K562 (cell line): ENCODE results near the gene CAPN2. TPM values are rescaled to one million over a fixed set of nuclear protein-coding genes. Genes with fewer than 3 reads are reported as not detected.

Experiments
- ATF6 ChIP-seq: sonication (generic); formaldehyde crosslinking; IDR thresholded peaks from 2 replicates; pipeline ENCODE4 v1.4.0; 2020; ENCODE audit warnings: mild to moderate bottlenecking, missing genetic modification reagents
- FOXK2 ChIP-seq, 2 experiments: fragments of 450-650 bp; IDR thresholded peaks in 1 of 2; conservative IDR thresholded peaks in 1 of 2; 2 replicates each; pipeline ENCODE4 v1.6.1; 2016; ENCODE audit warnings: low read depth in 2 of 2, mild to moderate bottlenecking in 1 of 2
- FOXP4 ChIP-seq: sonication (generic); formaldehyde crosslinking; IDR thresholded peaks from 2 replicates; pipeline ENCODE4 v1.8.0; 2022; ENCODE audit warnings: mild to moderate bottlenecking, missing genetic modification reagents, borderline replicate concordance
- GABPB1 ChIP-seq: sonication (generic); formaldehyde crosslinking; IDR thresholded peaks from 2 replicates; pipeline ENCODE4 v1.8.0; 2022; ENCODE audit warnings: mild to moderate bottlenecking, missing genetic modification reagents
- NCOR1 ChIP-seq: fragments of 450-650 bp; IDR thresholded peaks from 2 replicates; pipeline ENCODE4 v1.6.1; 2016; ENCODE audit warnings: mild to moderate bottlenecking, moderate library complexity
- POLR2G ChIP-seq: fragments of 200-400 bp; formaldehyde crosslinking; IDR thresholded peaks from 2 replicates; pipeline ENCODE4 v1.6.1; 2017; ENCODE audit warnings: low read depth, mild to moderate bottlenecking, antibody characterized with exemption, low read length, moderate library complexity
- SAP30 ChIP-seq: fragments of 200-600 bp; sonication (generic); IDR thresholded peaks from 2 replicates; pipeline ENCODE4 v1.6.1; 2012; ENCODE audit warnings: borderline replicate concordance, low read depth, mild to moderate bottlenecking, moderate library complexity, low read length, control low read depth, inconsistent platforms; ENCODE audit not compliant: insufficient read depth, poor library complexity, severe bottlenecking
- SUPT5H ChIP-seq: fragments of 450-650 bp; IDR thresholded peaks from 2 replicates; pipeline ENCODE4 v1.6.1; 2016
- TGIF2 ChIP-seq: sonication (generic); formaldehyde crosslinking; IDR thresholded peaks from 2 replicates; pipeline ENCODE4 v1.8.1; 2022; ENCODE audit warnings: mild to moderate bottlenecking, missing genetic modification reagents, moderate library complexity
- THRAP3 ChIP-seq: fragments of 450-650 bp; IDR thresholded peaks from 2 replicates; pipeline ENCODE4 v1.6.1; 2016; ENCODE audit warnings: mild to moderate bottlenecking, inconsistent platforms, borderline replicate concordance
- TSC22D4 ChIP-seq: fragments of 450-650 bp; IDR thresholded peaks from 2 replicates; pipeline ENCODE4 v1.6.1; 2016; ENCODE audit warnings: missing genetic modification characterization, missing biosample characterization, control low read depth
- ZNF184 ChIP-seq: sonication (generic); formaldehyde crosslinking; IDR thresholded peaks from 2 replicates; pipeline ENCODE4 v1.5.0; 2020; ENCODE audit warnings: missing genetic modification reagents
- ZNF398 ChIP-seq: fragments of 250-450 bp; sonication (Bioruptor Pico); IDR thresholded peaks from 2 replicates; pipeline ENCODE4 v1.8.0; 2021; ENCODE audit warnings: moderate library complexity, mild to moderate bottlenecking, inconsistent platforms
- ZNF551 ChIP-seq: fragments of 250-450 bp; sonication (Bioruptor Pico); IDR thresholded peaks from 2 replicates; pipeline ENCODE4 v1.5.0; 2021; ENCODE audit warnings: mild to moderate bottlenecking, moderate library complexity
- ZNF655 ChIP-seq: fragments of 250-450 bp; sonication (Bioruptor Pico); IDR thresholded peaks from 2 replicates; pipeline ENCODE4 v1.5.0; 2021
- ZNF668 ChIP-seq: fragments of 250-450 bp; sonication (Bioruptor Pico); IDR thresholded peaks from 2 replicates; pipeline ENCODE4 v1.8.0; 2022; ENCODE audit warnings: mild to moderate bottlenecking, inconsistent platforms
- ZZZ3 ChIP-seq: fragments of 450-650 bp; IDR thresholded peaks from 2 replicates; pipeline ENCODE4 v1.6.1; 2016; ENCODE audit warnings: antibody characterized with exemption, mild to moderate bottlenecking, moderate library complexity
- polyA plus RNA-seq, 8 experiments: library from polyadenylated mRNA; depleted of rRNA in 4 of 8; stranded (reverse) in 5 of 8; unstranded in 3 of 8; fragments of >200 nt; fragmentation: Nextera tagmentation in 2 of 8; fragmentation: Illumina TruSeq in 1 of 8; extraction: Ambion mirVana in 2 of 8; extraction: Trizol in 1 of 8; gene quantifications; 2 replicates each; pipeline versions ENCODE4 v1.2.1 to v1.2.3, GENCODE V29; 2011 to 2014; ENCODE audit warnings: inconsistent platforms in 1 of 8, missing spikeins in 1 of 8
- total RNA-seq, 7 experiments: library from RNA; depleted of rRNA in 6 of 7; stranded (reverse); fragments of >200 nt in 6 of 7; fragmentation: Illumina TruSeq in 2 of 7; extraction: Trizol in 2 of 7; gene quantifications; 2 replicates each; pipeline versions ENCODE4 v1.2.1 to v1.2.3, GENCODE V29; 2011 to 2021; ENCODE audit warnings: low replicate concordance in 1 of 7

The CAPN2 gene
- total and polyA plus RNA-seq, 9 of the 15 experiments (the other 6 are each of a cell fraction or from before 2014, with no cell fraction given): 24.6 to 157 (median 101) TPM

- TF ChIP-seq ATF6 (CRISPR knock-in tag) (no peak), POLR2G (no peak), ZNF655 (CRISPR knock-in tag) (no peak), TGIF2 (CRISPR knock-in tag) (no peak), FOXK2 (conservative IDR thresholded peaks at IDR 0.05 in 1 of 2, IDR thresholded peaks at IDR 0.05 in 1 of 2; ENCODE audit: low read depth in 2 of 2) (no peak), ZNF398 (CRISPR knock-in tag) (peak; percentile 83), ZNF184 (no peak), ZZZ3 (no peak), SAP30 (no peak), ZNF668 (CRISPR knock-in tag) (peak; percentile 97), NCOR1 (no peak), SUPT5H (no peak), THRAP3 (no peak), ZNF551 (no peak), TSC22D4 (tag) (no peak), FOXP4 (CRISPR knock-in tag) (no peak), GABPB1 (CRISPR knock-in tag) (no peak)
Measured at GRCh38 chr1:223784541-223784940, 72.2 kb downstream of the CAPN2 start (continued).
